ENCODE measurements around the gene SMIM24. TPM values are rescaled to one million over a fixed set of nuclear protein-coding genes. Genes with fewer than 3 reads are reported as not detected.

Gene SMIM24
- total and polyA plus RNA-seq, 9 of the 15 experiments (the other 6 are each of a cell fraction or from before 2014, with no cell fraction given), result 0.45 to 12.3 (median 1.4) TPM; not detected in 1

DNA sequence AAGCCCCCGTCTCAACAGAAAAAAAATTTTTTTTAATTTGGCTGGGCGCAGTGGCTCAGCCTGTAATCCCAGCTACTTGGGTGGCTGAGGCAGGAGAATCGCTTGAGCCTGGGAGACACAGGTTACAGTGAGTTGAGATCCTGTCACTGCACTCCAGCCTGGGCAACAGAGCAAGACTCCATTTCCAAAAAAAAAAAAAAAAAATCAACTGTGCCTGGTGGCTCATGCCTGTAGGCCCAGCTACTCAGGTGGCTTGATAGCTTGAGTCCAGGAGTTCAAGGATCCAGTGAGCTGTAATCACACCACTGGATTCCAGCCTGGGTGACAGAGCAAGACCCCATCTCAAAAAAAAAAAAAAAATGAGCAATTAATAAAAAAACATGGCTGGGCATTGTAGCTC is 21.5 kb upstream of the SMIM24 start:
- H3K4me3 ChIP-seq, result no peak overlapping the region
- no peak overlapping the region for H3K27ac ChIP-seq (ENCODE audit: extremely low read depth, low read depth, low read length)
- no peak overlapping the region for H2AFZ ChIP-seq (ENCODE audit: low read depth, low read length)
- H3K79me2 ChIP-seq (ENCODE audit: control insufficient read depth, insufficient read depth, low read length), result peaks cover 46% of the 10 kb centered on the region
- no peaks in the 10 kb centered on the region for H3K27me3 ChIP-seq (ENCODE audit: control insufficient read depth in 2 of 2, insufficient read depth in 2 of 2, low read length in 2 of 2)
- WGBS (ENCODE audit: insufficient coverage, low coverage, missing lambda C conversion rate), result 79% methylated on average over 3 of the region's 3 CpGs
- no peak for DNase-seq (ENCODE audit: extremely low read depth in 1 of 4, low spot score in 3 of 4)
- no peak for ATAC-seq
- no peak overlapping the region for H3K9ac ChIP-seq (ENCODE audit: insufficient read depth in 1 of 2, low read depth in 2 of 2, low read length in 2 of 2)
- no peak overlapping the region for H3K4me2 ChIP-seq (ENCODE audit: insufficient read depth, low read length)
- ChIA-PET CTCF (ENCODE audit: low intra/inter-chr PET ratio) (no interaction called here), POLR2A (interaction anchor here (1.3 to 1.9 kb wide), 2 partner anchors 12 to 16 kb away, joined by 4 to 9 read pairs; no protein-coding TSS in a partner anchor)
- H3K4me1 ChIP-seq (replicated peaks in 1 of 2; ENCODE audit: control insufficient read depth in 2 of 2, insufficient read depth in 2 of 2, low read length in 2 of 2), result peaks cover 18 to 38% of the 10 kb centered on the region in 2 experiments; a peak in 4 of 5 replicates
- H3K9me3 ChIP-seq (replicated peaks; ENCODE audit: control insufficient read depth, insufficient read depth, low read depth, low read length), result no peaks in the 10 kb centered on the region
- H4K20me1 ChIP-seq (replicated peaks; ENCODE audit: control insufficient read depth, insufficient read depth, low read length), result no peaks in the 10 kb centered on the region
- H3K9me1 ChIP-seq (ENCODE audit: control insufficient read depth, insufficient read depth, low read length), result no peaks in the 10 kb centered on the region
- peaks cover 18% of the 10 kb centered on the region for H3K36me3 ChIP-seq (ENCODE audit: control insufficient read depth, insufficient read depth, low read length)
- in situ Hi-C loops (cut with MboI) (no loop called here), intact Hi-C loops (cut with micrococcal nuclease) (no loop called here)
- no peak for TF ChIP-seq FOXM1 (IDR thresholded peaks at IDR 0.05; ENCODE audit: low read depth)
- no peak for TF ChIP-seq FOXM1 (CRISPR knock-in tag; IDR thresholded peaks at IDR 0.05; ENCODE audit: low read depth)
- peak; percentile 71 for TF ChIP-seq ZNF121 (CRISPR knock-in tag; conservative IDR thresholded peaks at IDR 0.05)
- FAIRE-seq, result no peak
- BruUV-seq (replicated peaks), result no TSS peak

DNA sequence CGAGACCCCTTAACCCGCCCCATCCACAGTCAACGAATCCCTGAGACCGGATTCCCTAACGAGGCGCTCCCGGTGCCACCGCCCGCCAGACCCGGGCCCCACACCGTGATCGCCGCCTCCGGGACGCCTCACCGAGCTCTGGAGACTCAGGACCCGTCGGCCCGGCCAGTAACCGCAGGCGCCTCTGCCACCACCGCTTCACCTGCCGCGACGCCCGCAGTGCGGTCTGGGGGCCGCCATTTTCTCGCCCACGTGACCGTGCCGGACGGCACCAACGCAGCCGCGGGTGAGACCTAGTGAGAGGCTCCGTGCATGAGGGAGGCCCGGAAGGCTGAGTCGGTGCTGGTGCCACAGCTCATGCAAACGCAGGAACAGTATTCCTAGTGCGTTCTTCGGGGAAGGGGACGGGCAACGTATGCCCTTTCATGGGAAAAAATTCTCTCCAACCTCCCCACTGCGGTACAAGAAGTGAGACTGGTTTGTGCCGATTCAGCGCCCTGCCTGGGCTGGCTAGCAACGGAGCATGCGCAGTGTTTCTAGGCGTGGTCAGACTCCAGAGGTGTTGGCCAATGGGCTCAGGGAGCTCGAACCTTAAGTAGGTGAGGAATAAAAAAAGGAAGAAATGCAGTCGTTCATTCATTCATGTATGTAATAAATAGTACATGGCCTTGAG is 20.2 kb upstream of the SMIM24 start, which contains the start of gene DOHH:
DOHH (minus strand) TSS at position 246 of the 673 bp plus-strand sequence. CDS start 3,860 bp downstream, outside the sequence.
- in situ Hi-C loops (cut with MboI), result no loop called here
- Histone ChIP-seq H3K27me3 (ENCODE audit: control insufficient read depth in 2 of 2, insufficient read depth in 2 of 2, low read length in 2 of 2) (no peaks in the 10 kb centered on the region), H3K4me3 (peak within 1 kb of the TSS; percentile 85), H3K36me3 (ENCODE audit: control insufficient read depth, insufficient read depth, low read length) (peaks cover 30% of the 10 kb centered on the region), H3K9me3 (replicated peaks; ENCODE audit: control insufficient read depth, insufficient read depth, low read depth, low read length) (no peaks in the 10 kb centered on the region), H2AFZ (ENCODE audit: low read depth, low read length) (peak within 1 kb of the TSS; percentile 100), H3K27ac (ENCODE audit: extremely low read depth, low read depth, low read length) (peak within 1 kb of the TSS; percentile 100), H3K4me2 (ENCODE audit: insufficient read depth, low read length) (peak within 1 kb of the TSS; percentile 100), H4K20me1 (replicated peaks; ENCODE audit: control insufficient read depth, insufficient read depth, low read length) (no peaks in the 10 kb centered on the region), H3K4me1 (replicated peaks in 1 of 2; ENCODE audit: control insufficient read depth in 2 of 2, insufficient read depth in 2 of 2, low read length in 2 of 2) (peaks cover 18 to 33% of the 10 kb centered on the region in 2 experiments; a peak in 4 of 5 replicates), H3K9ac (ENCODE audit: insufficient read depth in 1 of 2, low read depth in 2 of 2, low read length in 2 of 2) (peak within 1 kb of the TSS; percentile 98 to 99), H3K79me2 (ENCODE audit: control insufficient read depth, insufficient read depth, low read length) (peaks cover 38% of the 10 kb centered on the region), H3K9me1 (ENCODE audit: control insufficient read depth, insufficient read depth, low read length) (no peaks in the 10 kb centered on the region)
- no TSS peak for BruUV-seq (replicated peaks)
- DNase-seq (ENCODE audit: extremely low read depth in 1 of 4, low spot score in 3 of 4), result peak; percentile 95 to 99 (median 98)
- ChIA-PET CTCF (ENCODE audit: low intra/inter-chr PET ratio) (no interaction called here), POLR2A (interaction anchor here (0.6 to 2.0 kb wide), 7 partner anchors 12 to 170 kb away, joined by 3 to 9 read pairs (median 3); partner anchors contain the start of gene SMIM24)
- intact Hi-C loops (cut with micrococcal nuclease), result no loop called here
- FAIRE-seq, result peak; percentile 99
- peak; percentile 97 for ATAC-seq
- 1% methylated on average over 43 of the region's 52 CpGs for whole genome bisulfite sequencing (ENCODE audit: insufficient coverage, low coverage, missing lambda C conversion rate)
- TF ChIP-seq, protein P1, sequence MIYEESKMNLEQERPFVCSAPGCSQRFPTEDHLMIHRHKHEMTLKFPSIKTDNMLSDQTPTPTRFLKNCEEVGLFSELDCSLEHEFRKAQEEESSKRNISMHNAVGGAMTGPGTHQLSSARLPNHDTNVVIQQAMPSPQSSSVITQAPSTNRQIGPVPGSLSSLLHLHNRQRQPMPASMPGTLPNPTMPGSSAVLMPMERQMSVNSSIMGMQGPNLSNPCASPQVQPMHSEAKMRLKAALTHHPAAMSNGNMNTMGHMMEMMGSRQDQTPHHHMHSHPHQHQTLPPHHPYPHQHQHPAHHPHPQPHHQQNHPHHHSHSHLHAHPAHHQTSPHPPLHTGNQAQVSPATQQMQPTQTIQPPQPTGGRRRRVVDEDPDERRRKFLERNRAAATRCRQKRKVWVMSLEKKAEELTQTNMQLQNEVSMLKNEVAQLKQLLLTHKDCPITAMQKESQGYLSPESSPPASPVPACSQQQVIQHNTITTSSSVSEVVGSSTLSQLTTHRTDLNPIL (CRISPR knock-in tag; IDR thresholded peaks at IDR 0.05), result no peak
- TF ChIP-seq, protein P2, sequence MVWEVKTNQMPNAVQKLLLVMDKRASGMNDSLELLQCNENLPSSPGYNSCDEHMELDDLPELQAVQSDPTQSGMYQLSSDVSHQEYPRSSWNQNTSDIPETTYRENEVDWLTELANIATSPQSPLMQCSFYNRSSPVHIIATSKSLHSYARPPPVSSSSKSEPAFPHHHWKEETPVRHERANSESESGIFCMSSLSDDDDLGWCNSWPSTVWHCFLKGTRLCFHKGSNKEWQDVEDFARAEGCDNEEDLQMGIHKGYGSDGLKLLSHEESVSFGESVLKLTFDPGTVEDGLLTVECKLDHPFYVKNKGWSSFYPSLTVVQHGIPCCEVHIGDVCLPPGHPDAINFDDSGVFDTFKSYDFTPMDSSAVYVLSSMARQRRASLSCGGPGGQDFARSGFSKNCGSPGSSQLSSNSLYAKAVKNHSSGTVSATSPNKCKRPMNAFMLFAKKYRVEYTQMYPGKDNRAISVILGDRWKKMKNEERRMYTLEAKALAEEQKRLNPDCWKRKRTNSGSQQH (CRISPR knock-in tag; IDR thresholded peaks at IDR 0.05), result peak; percentile 83; the same call in 1 of the 2 replicates
- TF ChIP-seq, protein P3, sequence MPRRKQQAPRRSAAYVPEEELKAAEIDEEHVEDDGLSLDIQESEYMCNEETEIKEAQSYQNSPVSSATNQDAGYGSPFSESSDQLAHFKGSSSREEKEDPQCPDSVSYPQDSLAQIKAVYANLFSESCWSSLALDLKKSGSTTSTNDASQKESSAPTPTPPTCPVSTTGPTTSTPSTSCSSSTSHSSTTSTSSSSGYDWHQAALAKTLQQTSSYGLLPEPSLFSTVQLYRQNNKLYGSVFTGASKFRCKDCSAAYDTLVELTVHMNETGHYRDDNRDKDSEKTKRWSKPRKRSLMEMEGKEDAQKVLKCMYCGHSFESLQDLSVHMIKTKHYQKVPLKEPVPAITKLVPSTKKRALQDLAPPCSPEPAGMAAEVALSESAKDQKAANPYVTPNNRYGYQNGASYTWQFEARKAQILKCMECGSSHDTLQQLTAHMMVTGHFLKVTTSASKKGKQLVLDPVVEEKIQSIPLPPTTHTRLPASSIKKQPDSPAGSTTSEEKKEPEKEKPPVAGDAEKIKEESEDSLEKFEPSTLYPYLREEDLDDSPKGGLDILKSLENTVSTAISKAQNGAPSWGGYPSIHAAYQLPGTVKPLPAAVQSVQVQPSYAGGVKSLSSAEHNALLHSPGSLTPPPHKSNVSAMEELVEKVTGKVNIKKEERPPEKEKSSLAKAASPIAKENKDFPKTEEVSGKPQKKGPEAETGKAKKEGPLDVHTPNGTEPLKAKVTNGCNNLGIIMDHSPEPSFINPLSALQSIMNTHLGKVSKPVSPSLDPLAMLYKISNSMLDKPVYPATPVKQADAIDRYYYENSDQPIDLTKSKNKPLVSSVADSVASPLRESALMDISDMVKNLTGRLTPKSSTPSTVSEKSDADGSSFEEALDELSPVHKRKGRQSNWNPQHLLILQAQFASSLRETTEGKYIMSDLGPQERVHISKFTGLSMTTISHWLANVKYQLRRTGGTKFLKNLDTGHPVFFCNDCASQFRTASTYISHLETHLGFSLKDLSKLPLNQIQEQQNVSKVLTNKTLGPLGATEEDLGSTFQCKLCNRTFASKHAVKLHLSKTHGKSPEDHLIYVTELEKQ (CRISPR knock-in tag; IDR thresholded peaks at IDR 0.05), result 0 out of 2 replicates have a peak, but pooled peaks have one; percentile 18
- TF ChIP-seq TAF9B (IDR thresholded peaks at IDR 0.05; ENCODE audit: partially characterized antibody), result peak; percentile 98
- no peak for TF ChIP-seq GTF2F1 (IDR thresholded peaks at IDR 0.05; ENCODE audit: low read depth, low read length)
